HG03064 (cell line): Measurements from ENCODE around the gene PRKN.

Experiments used
- ATAC-seq: cut with Tn5 transposase; IDR thresholded peaks from one replicate; pipeline ENCODE4 v1.9.1; 2021; ENCODE audit warnings: low read depth; ENCODE audit not compliant: unreplicated experiment

Gene PRKN

GRCh38 chr6:162712694-162713093 is 14.9 kb downstream of the PRKN start:
- no peak for ATAC-seq

GRCh38 chr6:162711376-162711775 is 16.2 kb downstream of the PRKN start:
- no peak for ATAC-seq

GRCh38 chr6:162710936-162711335 is 16.6 kb downstream of the PRKN start:
- no peak for ATAC-seq

- ATAC-seq: no peak
Observed at GRCh38 chr6:162710419-162710818, 17.1 kb downstream of the PRKN start.

- no peak for ATAC-seq
Observed at GRCh38 chr6:162709431-162709830, 18.1 kb downstream of the PRKN start.

GRCh38 chr6:162708971-162709370 is 18.6 kb downstream of the PRKN start:
- ATAC-seq: no peak

GRCh38 chr6:162706232-162706631 is 21.3 kb downstream of the PRKN start:
- no peak for ATAC-seq

- ATAC-seq: no peak
Observed at GRCh38 chr6:162705736-162706135, 21.8 kb downstream of the PRKN start.

GRCh38 chr6:162704001-162704400 is 23.6 kb downstream of the PRKN start:
- no peak for ATAC-seq

- ATAC-seq: no peak
Observed at GRCh38 chr6:162702446-162702845, 25.1 kb downstream of the PRKN start.

- no peak for ATAC-seq
Observed at GRCh38 chr6:162701551-162701950, 26.0 kb downstream of the PRKN start.

- ATAC-seq: no peak
Observed at GRCh38 chr6:162700966-162701365, 26.6 kb downstream of the PRKN start.

GRCh38 chr6:162699961-162700360 is 27.6 kb downstream of the PRKN start:
- no peak for ATAC-seq

- no peak for ATAC-seq
Observed at GRCh38 chr6:162698440-162698839, 29.1 kb downstream of the PRKN start.

- no peak for ATAC-seq
Observed at GRCh38 chr6:162697872-162698403, 29.6 kb downstream of the PRKN start.

- no peak for ATAC-seq
Observed at GRCh38 chr6:162690158-162690557, 37.4 kb downstream of the PRKN start.

- no peak for ATAC-seq
Observed at GRCh38 chr6:162688751-162689345, 38.7 kb downstream of the PRKN start.

- ATAC-seq: no peak
Observed at GRCh38 chr6:162685586-162685985, 42.0 kb downstream of the PRKN start.

- ATAC-seq: no peak
Observed at GRCh38 chr6:162684961-162685360, 42.6 kb downstream of the PRKN start.

- ATAC-seq: no peak
Observed at GRCh38 chr6:162684052-162684451, 43.5 kb downstream of the PRKN start.

- ATAC-seq: no peak
Observed at GRCh38 chr6:162683135-162683534, 44.4 kb downstream of the PRKN start.

GRCh38 chr6:162681447-162681846 is 46.1 kb downstream of the PRKN start:
- ATAC-seq: no peak

- ATAC-seq: no peak
Observed at GRCh38 chr6:162680871-162681270, 46.7 kb downstream of the PRKN start.
